GM12878 (cell line): ENCODE measurements around the gene SLC22A23. TPM values are rescaled to one million over a fixed set of nuclear protein-coding genes. Genes with fewer than 3 reads are reported as not detected.

Experiments
- ATAC-seq: fragments of 200-7000 bp; cut with Tn5 transposase; 3 replicates; pipeline ENCODE4 v1.9.1; 2020; ENCODE audit warnings: mild to moderate bottlenecking, moderate library complexity
- BruUV-seq: library from RNA; stranded (reverse); fragments of 400-500 nt; replicated peaks from 2 replicates; lab custom pipeline; 2021; lab: Mats Ljungman, UMichigan
- CTCF ChIA-PET: fragments of 300-600 bp; sonication (Branson Sonifier 250); formaldehyde crosslinking; extraction: SDS; loops from one replicate; lab custom pipeline; 2021; ENCODE audit warnings: inconsistent platforms; lab: Yijun Ruan, JAX
- POLR2A ChIA-PET: fragments of 350-600 bp; formaldehyde crosslinking; extraction: SDS; loops from one replicate; lab custom pipeline; 2021; ENCODE audit warnings: inconsistent platforms; lab: Charles Lee
- RAD21 ChIA-PET: fragments of 300-600 bp; sonication (Branson Sonifier 250); formaldehyde crosslinking; loops from one replicate; lab custom pipeline; 2023; ENCODE audit warnings: antibody characterized with exemption; ENCODE audit not compliant: unreplicated experiment; lab: Charles Lee
- SMC1A ChIA-PET: fragments of 300-600 bp; sonication (Branson Sonifier 250); formaldehyde crosslinking; loops from one replicate; lab custom pipeline; 2023; ENCODE audit not compliant: unreplicated experiment, uncharacterized antibody; lab: Charles Lee
- DNase-seq: peaks from one replicate; pipeline ENCODE4 v3.0.0-alpha.2; 2011; ENCODE audit warnings: low read depth, low spot score
- FAIRE-seq: peaks from 3 replicates; lab custom pipeline; 2011; peaks lifted over from hg19 to GRCh38; lab: Jason Lieb, UNC
- H2AFZ ChIP-seq: 2 replicates; pipeline ENCODE4 v1.6.0; 2011; ENCODE audit warnings: low read depth, low read length, control low read depth; ENCODE audit not compliant: control insufficient read depth
- H3K27ac ChIP-seq: 2 replicates; pipeline ENCODE4 v1.5.1; 2011; ENCODE audit warnings: control low read depth; ENCODE audit not compliant: control insufficient read depth, insufficient read depth
- H3K27me3 ChIP-seq, 2 experiments: replicated peaks in 1 of 2; 2 replicates each; pipeline versions ENCODE4 v1.6.0 to v1.6.1; 2011; ENCODE audit warnings: low read length in 1 of 2; ENCODE audit not compliant: control insufficient read depth in 2 of 2, insufficient read depth in 2 of 2
- H3K36me3 ChIP-seq, 2 experiments: 2 replicates each; pipeline ENCODE4 v1.5.1; 2011; ENCODE audit warnings: low read length in 1 of 2; ENCODE audit not compliant: control insufficient read depth in 2 of 2, insufficient read depth in 2 of 2
- H3K4me1 ChIP-seq: 2 replicates; pipeline ENCODE4 v1.6.1; 2011; ENCODE audit warnings: mild to moderate bottlenecking, low read length, moderate library complexity, mixed read lengths; ENCODE audit not compliant: control insufficient read depth, insufficient read depth
- H3K4me2 ChIP-seq: 2 replicates; pipeline ENCODE4 v1.6.0; 2011; ENCODE audit warnings: control low read depth; ENCODE audit not compliant: control insufficient read depth, insufficient read depth
- H3K4me3 ChIP-seq: fragments of 200-600 bp; sonication (generic); 2 replicates; pipeline ENCODE4 v1.5.1; 2016
- H3K79me2 ChIP-seq: 2 replicates; pipeline ENCODE4 v1.6.0; 2011; ENCODE audit warnings: low read length; ENCODE audit not compliant: control insufficient read depth, insufficient read depth
- H3K9ac ChIP-seq: 2 replicates; pipeline ENCODE4 v1.8.0; 2011; ENCODE audit warnings: low read length, control low read depth, mixed read lengths; ENCODE audit not compliant: control insufficient read depth, insufficient read depth
- H3K9me3 ChIP-seq: replicated peaks from 3 replicates; pipeline ENCODE4 v1.5.1; 2011; ENCODE audit warnings: mild to moderate bottlenecking, low read length; ENCODE audit not compliant: control insufficient read depth, insufficient read depth
- H4K20me1 ChIP-seq: 2 replicates; pipeline ENCODE4 v1.6.0; 2011; ENCODE audit not compliant: control insufficient read depth, insufficient read depth
- BCLAF1 ChIP-seq: fragments of 450-650 bp; IDR thresholded peaks from 2 replicates; pipeline ENCODE4 v1.6.1; 2017; ENCODE audit warnings: antibody characterized with exemption, mild to moderate bottlenecking, moderate library complexity
- CHD1 ChIP-seq: IDR thresholded peaks from 2 replicates; pipeline ENCODE4 v1.6.1; 2012; ENCODE audit warnings: low read depth, low read length, improper control_type of control experiment
- EED ChIP-seq: sonication (generic); IDR thresholded peaks from 2 replicates; pipeline ENCODE4 v1.6.1; 2016; ENCODE audit warnings: antibody characterized with exemption, low read depth
- JUNB ChIP-seq: IDR thresholded peaks from 2 replicates; pipeline ENCODE4 v1.6.1; 2016; ENCODE audit warnings: antibody characterized with exemption, mild to moderate bottlenecking
- JUND ChIP-seq: IDR thresholded peaks from 2 replicates; pipeline ENCODE4 v1.6.1; 2012; ENCODE audit warnings: low read depth, mild to moderate bottlenecking, low read length, improper control_type of control experiment, moderate library complexity
- KAT2A ChIP-seq: conservative IDR thresholded peaks from 2 replicates; pipeline ENCODE4 v1.6.1; 2011; ENCODE audit warnings: low read depth, low read length; ENCODE audit not compliant: control insufficient read depth
- MYC ChIP-seq: IDR thresholded peaks from 2 replicates; pipeline ENCODE4 v1.6.1; 2011; ENCODE audit warnings: mild to moderate bottlenecking, low read length, moderate library complexity, inconsistent platforms; ENCODE audit not compliant: insufficient read depth, insufficient replicate concordance, insufficient read length, severe bottlenecking
- POLR2A ChIP-seq: IDR thresholded peaks from 2 replicates; pipeline ENCODE4 v1.6.1; 2011; ENCODE audit warnings: low read depth, mild to moderate bottlenecking, low read length
- RAD51 ChIP-seq: fragments of 450-650 bp; IDR thresholded peaks from 2 replicates; pipeline ENCODE4 v1.6.1; 2016; ENCODE audit warnings: moderate library complexity, mild to moderate bottlenecking, inconsistent platforms
- TAF1 ChIP-seq: IDR thresholded peaks from 2 replicates; pipeline ENCODE4 v1.6.1; 2011; ENCODE audit warnings: mild to moderate bottlenecking, low read depth, low read length, borderline replicate concordance
- TARDBP ChIP-seq: IDR thresholded peaks from 2 replicates; pipeline ENCODE4 v1.6.1; 2016; ENCODE audit warnings: borderline replicate concordance
- YBX1 ChIP-seq: fragments of 450-650 bp; IDR thresholded peaks from 2 replicates; pipeline ENCODE4 v1.6.1; 2016; ENCODE audit warnings: antibody characterized with exemption
- ZNF24 ChIP-seq: fragments of 450-650 bp; IDR thresholded peaks from 2 replicates; pipeline ENCODE4 v1.6.1; 2017; ENCODE audit warnings: antibody characterized with exemption, mild to moderate bottlenecking
- ZNF274 ChIP-seq: IDR thresholded peaks from one replicate; pipeline ENCODE4 v1.8.0; 2011; ENCODE audit not compliant: insufficient read length, insufficient read depth
- ZSCAN29 ChIP-seq: fragments of 450-650 bp; IDR thresholded peaks from 2 replicates; pipeline ENCODE4 v1.6.1; 2017; ENCODE audit warnings: mild to moderate bottlenecking, moderate library complexity
- WGBS: methylation state at CpG from one replicate; pipeline ENCODE4 v1.1.6; 2016; ENCODE audit warnings: low lambda C conversion rate; ENCODE audit not compliant: insufficient replicate concordance, insufficient coverage; ENCODE audit errors: missing lambda C conversion rate; 5-methylcytosine and 5-hydroxymethylcytosine counted together
- in situ Hi-C: fragments of 300-500 bp; cut with MboI; formaldehyde crosslinking; loops from 9 replicates; pipeline ENCODE4 v1.14.3; 2018; ENCODE audit warnings: mixed read lengths
- intact Hi-C: fragments of 100-400 bp; cut with micrococcal nuclease; formaldehyde crosslinking; loops from one replicate; pipeline ENCODE4 v1.14.2; 2022; ENCODE audit not compliant: unreplicated experiment
- polyA plus RNA-seq, 11 experiments: library from polyadenylated mRNA; depleted of rRNA in 4 of 11; unstranded in 6 of 11; stranded (reverse) in 5 of 11; fragments of >200 nt; fragmentation: Nextera tagmentation in 4 of 11; fragmentation: Illumina TruSeq in 1 of 11; extraction: Ambion mirVana in 4 of 11; extraction: Trizol in 1 of 11; gene quantifications; 1 replicate in 1 of 11; 2 replicates in 10 of 11; pipeline versions ENCODE4 v1.2.1 to v1.2.3, GENCODE V29; 2011 to 2016; ENCODE audit warnings: inconsistent platforms in 2 of 11, missing spikeins in 2 of 11, low read depth in 1 of 11
- total RNA-seq, 4 experiments: library from RNA; depleted of rRNA in 3 of 4; stranded (reverse); fragments of >200 nt in 3 of 4; fragmentation: Illumina TruSeq in 1 of 4; extraction: Trizol in 1 of 4; gene quantifications; 2 replicates each; pipeline versions ENCODE4 v1.2.1 to v1.2.3, GENCODE V29; 2013 to 2021
- TF ChIP-seq, protein P1 (sequence below): fragments of 450-650 bp; IDR thresholded peaks from 2 replicates; pipeline ENCODE4 v1.6.1; 2014; ENCODE audit warnings: mild to moderate bottlenecking

The SLC22A23 gene
- total and polyA plus RNA-seq, 10 of the 15 experiments (the other 5 are each of a cell fraction or from before 2014, with no cell fraction given), result 0.20 to 2.4 (median 0.74) TPM

- intact Hi-C loops (no loop called here), in situ Hi-C loops (no loop called here)
- ChIA-PET POLR2A (no interaction called here), RAD21 (no interaction called here), SMC1A (interaction anchor here (1.4 kb wide), 1 partner anchor 11 kb away, joined by 4 read pairs; no protein-coding TSS in a partner anchor), CTCF (interaction anchor here (1.1 to 3.2 kb wide), 3 partner anchors 11 to 19 kb away, joined by 3 to 16 read pairs (median 7); no protein-coding TSS in a partner anchor)
- Histone ChIP-seq H3K27me3 (no peaks in the 10 kb centered on the region; a peak in 1 of 4 replicates), H2AFZ (no peak overlapping the region), H3K36me3 (no peaks in the 10 kb centered on the region), H3K9ac (no peak overlapping the region), H3K9me3 (no peaks in the 10 kb centered on the region), H3K4me2 (no peak overlapping the region), H4K20me1 (no peaks in the 10 kb centered on the region), H3K4me3 (no peak overlapping the region), H3K79me2 (no peaks in the 10 kb centered on the region), H3K27ac (no peak overlapping the region), H3K4me1 (peaks cover 5% of the 10 kb centered on the region)
- no TSS peak for BruUV-seq
- WGBS, result 30% methylated on average over 13 of the region's 13 CpGs
- no peak for TF ChIP-seq ZNF24
- TF ChIP-seq, protein P1, sequence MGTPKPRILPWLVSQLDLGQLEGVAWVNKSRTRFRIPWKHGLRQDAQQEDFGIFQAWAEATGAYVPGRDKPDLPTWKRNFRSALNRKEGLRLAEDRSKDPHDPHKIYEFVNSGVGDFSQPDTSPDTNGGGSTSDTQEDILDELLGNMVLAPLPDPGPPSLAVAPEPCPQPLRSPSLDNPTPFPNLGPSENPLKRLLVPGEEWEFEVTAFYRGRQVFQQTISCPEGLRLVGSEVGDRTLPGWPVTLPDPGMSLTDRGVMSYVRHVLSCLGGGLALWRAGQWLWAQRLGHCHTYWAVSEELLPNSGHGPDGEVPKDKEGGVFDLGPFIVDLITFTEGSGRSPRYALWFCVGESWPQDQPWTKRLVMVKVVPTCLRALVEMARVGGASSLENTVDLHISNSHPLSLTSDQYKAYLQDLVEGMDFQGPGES, result no peak
- no peak for TF ChIP-seq JUNB
- TF ChIP-seq ZSCAN29, result no peak
- no peak for TF ChIP-seq EED
- no peak for TF ChIP-seq POLR2A
- TF ChIP-seq RAD51, result no peak
- no peak for TF ChIP-seq MYC
- TF ChIP-seq CHD1, result no peak
- no peak for TF ChIP-seq TARDBP
- TF ChIP-seq KAT2A, result no peak
- no peak for TF ChIP-seq BCLAF1
- TF ChIP-seq YBX1, result no peak
- no peak for TF ChIP-seq TAF1
- TF ChIP-seq ZNF274, result no peak
- no peak for TF ChIP-seq JUND
- DNase-seq (no peak), ATAC-seq (no peak), FAIRE-seq (no peak)
Observed at GRCh38 chr6:3392930-3393835, 63.7 kb downstream of the SLC22A23 start.
